MM.1S (cell line): ENCODE results near the gene ALDH18A1.

ENCODE experiments used
- CTCF ChIP-seq: fragments of 300-600 bp; sonication (generic); IDR thresholded peaks from 2 replicates; pipeline ENCODE4 v1.5.1; 2016; ENCODE audit warnings: antibody characterized with exemption, low read length, mixed read lengths
- EZH2 ChIP-seq: fragments of 300-600 bp; sonication (generic); optimal IDR thresholded peaks from 2 replicates; pipeline ENCODE3; 2017; ENCODE audit warnings: low read depth, mild to moderate bottlenecking, antibody characterized with exemption, low read length, mixed read lengths
- EZH2phosphoT487 ChIP-seq: fragments of 300-600 bp; sonication (generic); IDR thresholded peaks from 2 replicates; pipeline ENCODE4 v1.6.1; 2018; ENCODE audit warnings: antibody characterized with exemption, low read length

DNA sequence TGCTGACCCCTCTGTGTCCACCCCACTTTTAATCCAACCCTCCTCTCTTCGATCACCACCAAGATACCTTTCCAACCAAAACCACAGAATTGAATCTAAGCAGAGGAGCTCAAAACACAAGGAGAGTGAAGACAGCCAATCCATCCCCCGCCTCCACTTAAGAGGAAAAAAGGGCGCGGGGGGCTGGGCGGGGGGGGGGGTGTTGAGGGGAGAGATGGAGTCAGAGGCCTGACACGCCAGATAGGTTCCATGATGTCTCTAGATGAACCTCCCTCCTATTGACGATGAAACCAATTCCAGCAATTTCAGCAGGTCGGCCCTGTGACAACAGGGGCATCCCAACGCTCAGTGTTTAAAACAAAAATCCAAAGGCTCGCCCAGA lies 96.6 kb downstream of the ALDH18A1 start:
- no peak for TF ChIP-seq CTCF
- TF ChIP-seq EZH2 = no peak
- no peak for TF ChIP-seq EZH2phosphoT487
